SIG-M5 treated with dmso at 0.1 percent for 504 hours (cell line): ENCODE measurements around the gene NAB1.
"Not testable (repeated sequence)": the region's sequence is repeated elsewhere in the genome, so short reads cannot be mapped to it uniquely, and the experiment has no call there.

ENCODE experiments used
- DNase-seq: peaks from one replicate; lab custom pipeline; 2025; ENCODE audit not compliant: unreplicated experiment; lab: John Stamatoyannopoulos, UW

Gene NAB1, protein sequence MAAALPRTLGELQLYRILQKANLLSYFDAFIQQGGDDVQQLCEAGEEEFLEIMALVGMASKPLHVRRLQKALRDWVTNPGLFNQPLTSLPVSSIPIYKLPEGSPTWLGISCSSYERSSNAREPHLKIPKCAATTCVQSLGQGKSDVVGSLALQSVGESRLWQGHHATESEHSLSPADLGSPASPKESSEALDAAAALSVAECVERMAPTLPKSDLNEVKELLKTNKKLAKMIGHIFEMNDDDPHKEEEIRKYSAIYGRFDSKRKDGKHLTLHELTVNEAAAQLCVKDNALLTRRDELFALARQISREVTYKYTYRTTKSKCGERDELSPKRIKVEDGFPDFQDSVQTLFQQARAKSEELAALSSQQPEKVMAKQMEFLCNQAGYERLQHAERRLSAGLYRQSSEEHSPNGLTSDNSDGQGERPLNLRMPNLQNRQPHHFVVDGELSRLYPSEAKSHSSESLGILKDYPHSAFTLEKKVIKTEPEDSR

DNA sequence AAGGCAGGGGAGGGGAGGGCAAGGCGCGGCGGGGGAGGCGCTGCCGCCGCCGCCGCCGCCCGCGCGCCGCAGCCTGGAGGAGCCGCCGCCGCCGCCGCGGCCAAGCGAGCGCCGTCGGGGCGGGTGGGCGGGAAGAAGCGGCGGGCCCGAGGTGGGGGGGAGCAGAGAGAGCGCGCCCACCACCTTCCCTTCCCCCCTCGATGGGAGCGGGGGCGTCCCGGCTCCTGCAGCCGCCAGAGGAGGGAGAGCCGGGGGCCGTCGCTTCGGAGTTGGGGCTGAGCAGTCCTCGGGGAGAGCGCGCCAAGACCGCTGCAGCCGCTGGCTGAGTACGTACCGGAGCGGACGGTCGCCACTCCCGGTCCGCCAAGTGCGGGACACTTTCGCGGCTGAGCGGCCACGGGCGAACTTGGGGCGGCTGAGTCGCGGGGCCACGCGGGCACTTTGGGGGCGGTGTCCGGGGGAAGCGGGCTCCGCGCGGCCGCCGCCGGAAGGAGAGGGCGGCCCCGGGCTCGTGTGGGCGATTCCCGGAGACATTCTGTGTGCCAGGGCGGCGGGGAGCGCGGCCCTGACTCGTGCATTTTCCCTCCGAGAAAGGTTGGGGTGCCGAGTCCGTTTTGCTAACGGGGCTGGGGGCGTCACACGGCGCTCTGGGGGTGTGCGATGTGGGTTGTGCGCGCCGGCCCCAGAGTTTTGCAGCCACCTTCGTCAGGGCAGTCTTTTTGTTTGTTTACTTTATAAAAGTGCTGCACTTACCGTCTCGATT lies at the start of gene NAB1:
Gene NAB1, plus strand, starts transcription at position 49 of the 763 bp plus-strand sequence. CDS start 10,094 bp downstream, outside the sequence.
- peak; percentile 44 for DNase-seq

DNA sequence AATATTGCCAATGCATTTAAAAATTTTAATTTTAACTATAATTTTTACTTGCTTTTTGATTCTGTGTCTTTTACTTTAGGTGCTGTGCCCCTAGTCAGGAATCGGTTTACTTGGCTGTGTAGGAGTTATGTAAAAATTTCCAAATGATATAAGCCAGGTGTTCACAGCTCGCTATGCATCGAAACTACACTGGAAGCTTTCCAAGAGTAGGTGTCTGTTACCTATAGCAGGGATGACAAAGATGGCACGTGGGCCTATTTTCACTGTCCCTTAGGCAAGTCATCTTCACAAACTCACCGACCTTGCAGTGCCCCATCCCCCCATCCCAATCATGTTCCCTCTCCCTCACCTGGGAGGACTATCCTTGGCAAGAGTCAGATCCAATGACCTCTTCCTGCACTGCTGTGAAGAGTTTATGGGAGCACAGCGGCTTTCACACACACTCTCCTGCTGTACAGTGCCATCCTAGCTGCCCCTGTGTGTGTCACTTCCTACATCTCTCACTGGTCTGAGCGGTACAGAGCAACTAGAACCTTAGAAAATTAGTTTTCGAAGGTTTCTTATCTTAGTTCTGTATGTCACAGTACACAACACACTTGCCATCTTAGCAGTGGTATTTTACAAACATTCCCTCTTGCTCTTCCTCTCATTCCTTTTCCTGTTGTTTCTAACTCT lies 49.2 kb upstream of the NAB1 start:
- DNase-seq, result no peak

DNA sequence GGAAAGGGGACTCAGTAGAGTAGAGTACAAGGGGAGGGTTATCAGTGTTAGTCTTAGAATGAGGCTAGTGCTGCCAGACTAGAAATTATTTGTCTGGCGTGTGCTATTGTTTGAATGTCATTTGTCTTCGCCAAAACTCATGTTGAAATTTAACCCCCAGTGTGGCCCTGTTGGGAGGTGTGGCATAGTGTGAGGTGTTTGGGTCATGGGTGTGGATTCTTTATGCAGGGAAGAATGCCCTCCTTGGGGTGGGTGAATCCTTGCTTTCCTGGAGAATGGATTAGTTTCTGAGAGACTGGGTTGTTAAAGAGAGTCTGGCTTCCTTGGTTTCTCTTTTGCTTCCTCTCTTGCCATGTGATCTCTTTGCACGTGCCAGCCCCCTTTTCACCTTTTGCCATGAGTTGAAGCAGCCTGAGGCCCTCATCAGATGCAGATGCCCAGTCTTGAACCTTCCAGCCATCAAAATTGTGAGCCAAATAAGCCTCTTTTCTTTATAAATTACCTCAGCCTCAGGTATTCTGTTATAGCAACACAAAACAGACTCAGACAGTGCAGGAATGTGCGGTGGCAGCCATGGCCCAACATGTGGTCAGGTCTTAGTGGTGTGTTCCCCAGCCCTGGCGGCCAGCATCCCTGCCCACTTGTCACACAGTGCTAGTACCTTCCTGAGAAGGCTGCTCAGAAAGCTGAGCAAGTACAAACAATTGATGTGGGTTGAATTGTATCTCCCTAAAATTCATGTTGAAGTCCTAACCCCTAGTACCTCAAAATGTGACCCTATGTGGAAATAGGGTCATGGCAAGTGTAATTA lies 48.4 kb upstream of the NAB1 start:
- DNase-seq, result no peak

DNA sequence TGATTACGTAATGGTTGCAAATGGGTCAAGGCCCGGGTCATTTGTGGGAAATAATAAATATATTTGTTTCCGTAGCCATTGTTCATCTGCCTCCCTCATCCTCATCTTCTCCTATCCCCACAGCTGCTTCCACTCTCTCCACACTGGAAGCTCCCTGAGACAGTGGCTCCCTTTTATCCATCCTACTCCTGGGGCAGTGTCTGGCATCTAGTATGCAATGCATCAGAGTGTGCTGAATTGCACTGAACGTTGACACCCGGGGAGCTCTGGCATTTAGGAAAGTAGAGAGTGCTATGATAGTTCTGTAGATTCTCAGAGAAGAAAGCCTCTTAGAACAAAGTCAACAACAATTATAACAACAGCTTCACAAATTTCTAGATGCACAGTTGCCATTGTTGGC lies 45.5 kb upstream of the NAB1 start:
- no peak for DNase-seq

DNA sequence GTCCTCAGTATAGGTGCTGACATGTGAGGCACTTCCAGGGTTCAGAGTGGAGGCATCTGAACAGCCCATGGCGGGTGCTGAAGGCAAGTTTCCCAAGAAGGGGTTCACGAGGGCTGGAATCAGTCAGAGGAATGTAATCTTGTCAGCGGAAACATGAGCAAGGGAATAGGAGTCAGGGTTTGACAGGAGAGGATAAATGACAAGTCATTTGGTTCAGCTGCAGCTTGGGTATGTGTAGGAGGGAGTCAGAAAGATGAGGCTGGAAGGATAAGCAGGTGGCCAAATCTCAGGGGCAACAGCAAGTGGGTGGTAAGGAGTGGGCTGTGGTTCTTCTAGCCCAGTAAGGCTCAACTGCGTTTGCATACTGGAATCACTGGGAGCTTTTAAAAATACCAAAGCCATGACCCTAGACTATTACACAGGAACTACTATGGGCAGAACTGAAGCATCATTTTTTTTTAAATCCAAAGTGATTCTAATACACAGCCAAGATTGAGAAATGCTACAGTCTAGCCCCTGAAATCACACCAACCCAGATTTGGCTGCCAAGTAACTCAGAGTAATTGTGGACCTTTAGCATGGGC lies 41.8 kb upstream of the NAB1 start:
- no peak for DNase-seq

DNA sequence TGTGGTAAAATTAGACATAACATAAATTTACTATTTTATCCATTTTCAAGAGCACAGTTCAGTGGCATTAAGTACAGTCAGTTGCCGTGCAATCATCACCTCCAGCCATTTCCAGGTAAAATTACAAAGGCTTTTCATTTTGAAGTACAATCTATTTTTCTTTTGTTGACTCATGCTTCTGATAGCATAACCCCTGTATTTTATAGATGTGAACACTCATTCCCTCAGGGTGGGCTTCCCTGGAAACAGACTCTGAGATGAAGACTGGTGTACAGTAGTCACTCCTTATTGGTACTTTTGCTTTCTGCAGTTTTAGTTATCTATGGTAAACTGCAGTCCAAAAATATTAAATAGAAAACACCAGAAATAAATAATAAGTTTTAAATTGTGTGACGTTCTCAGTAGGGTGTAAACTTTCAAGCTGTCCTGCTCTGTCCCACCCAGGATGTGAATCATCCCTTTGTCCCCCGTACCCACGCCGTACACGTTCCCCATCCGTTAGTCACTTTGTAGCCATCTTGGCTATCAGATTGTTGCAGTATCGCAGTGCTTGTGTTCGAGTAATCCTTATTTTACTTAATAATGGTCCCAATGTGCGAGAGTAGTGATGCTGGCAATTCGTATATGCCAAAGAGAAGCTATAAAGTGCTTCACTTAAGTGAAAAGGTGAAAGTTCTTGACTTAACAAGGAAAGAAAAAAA lies 41.1 kb upstream of the NAB1 start:
- DNase-seq, result no peak

DNA sequence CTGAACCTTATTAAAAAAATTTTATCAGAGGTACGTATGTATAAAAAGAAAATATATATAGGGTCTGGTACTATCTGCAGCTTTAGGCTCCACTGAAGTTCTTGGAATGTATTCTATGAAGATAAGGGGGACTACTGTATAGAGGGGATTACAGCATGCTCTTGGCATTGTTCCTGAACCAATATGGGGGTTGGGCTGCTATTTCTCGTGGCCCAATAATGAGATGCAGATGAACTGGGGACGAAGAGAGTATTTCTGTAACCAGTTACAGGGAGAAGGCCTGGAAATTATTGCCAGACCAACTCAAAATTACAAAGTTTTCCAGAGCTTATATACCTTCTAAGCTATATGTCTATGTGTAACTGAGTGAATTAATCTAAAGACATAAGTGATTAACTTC lies 40.0 kb upstream of the NAB1 start:
- not testable (repeated sequence) for DNase-seq

DNA sequence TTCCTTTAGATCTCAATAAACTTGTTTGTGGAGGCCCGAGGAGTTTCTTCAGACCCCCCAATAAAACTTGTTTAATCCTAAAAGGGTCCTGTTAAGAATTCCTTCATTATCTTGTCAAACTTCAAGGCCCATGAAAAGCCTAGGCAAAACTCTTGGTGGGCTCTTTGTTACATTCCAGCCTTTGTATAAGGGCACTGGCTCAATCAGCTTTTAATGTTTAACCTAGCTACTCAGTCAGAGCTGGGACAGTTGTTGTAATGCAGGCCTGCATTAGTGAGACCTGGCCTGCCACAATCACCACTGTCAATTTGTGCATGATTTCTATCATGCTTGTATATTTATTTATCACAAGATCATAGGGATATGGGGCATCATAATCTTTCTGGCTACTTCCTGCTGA lies 39.5 kb upstream of the NAB1 start:
- not testable (repeated sequence) for DNase-seq

DNA sequence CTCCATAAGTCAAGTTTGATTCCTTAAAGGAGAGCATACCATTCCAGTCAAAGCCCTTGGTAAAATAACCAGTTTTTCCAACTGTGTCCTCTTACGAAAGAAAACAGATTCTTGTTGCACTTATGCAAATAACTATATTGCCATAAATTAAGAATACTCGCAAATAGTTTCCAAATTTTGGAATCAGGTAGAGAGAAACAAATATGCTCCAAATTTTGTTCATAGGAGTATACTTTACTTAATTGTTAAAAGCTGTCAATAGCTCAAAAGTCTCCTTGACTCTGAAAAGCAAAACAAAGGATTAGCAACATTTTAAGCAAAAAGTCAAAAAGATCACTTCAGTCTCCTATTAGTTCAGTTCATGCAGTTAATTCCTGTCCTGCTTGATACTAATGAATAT lies 38.4 kb upstream of the NAB1 start:
- DNase-seq, result not testable (repeated sequence)

DNA sequence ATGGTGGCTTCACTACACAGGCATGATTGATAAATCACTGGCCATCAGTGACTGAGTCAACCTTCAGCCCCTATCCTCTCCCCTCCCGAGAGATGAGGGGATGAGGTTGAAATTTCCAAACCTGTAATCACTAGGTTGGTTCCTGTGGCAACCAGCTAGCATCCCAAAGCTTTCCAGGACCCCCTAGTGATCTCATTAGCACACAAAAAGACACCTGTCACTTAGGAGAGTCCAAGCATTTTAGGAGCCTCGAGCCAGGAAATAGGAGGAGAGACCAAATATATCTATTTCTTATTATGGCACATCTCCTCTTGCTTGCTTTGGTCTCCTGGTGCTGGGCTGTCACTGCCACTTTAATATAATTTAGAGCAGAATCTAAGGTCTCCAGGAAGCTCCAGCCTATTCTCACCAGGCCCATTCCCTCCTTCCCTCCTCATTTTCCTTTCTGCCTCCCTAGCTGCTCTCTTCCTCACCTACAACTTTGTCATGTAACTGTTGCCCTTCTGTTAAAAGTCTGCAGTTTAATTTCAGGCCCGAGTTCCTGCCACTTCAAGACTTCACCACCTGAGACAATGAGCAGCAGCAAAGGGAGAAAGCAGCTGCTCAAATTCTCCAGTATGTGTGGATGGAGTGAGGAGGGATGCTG lies 33.2 kb upstream of the NAB1 start:
- DNase-seq, result no peak

DNA sequence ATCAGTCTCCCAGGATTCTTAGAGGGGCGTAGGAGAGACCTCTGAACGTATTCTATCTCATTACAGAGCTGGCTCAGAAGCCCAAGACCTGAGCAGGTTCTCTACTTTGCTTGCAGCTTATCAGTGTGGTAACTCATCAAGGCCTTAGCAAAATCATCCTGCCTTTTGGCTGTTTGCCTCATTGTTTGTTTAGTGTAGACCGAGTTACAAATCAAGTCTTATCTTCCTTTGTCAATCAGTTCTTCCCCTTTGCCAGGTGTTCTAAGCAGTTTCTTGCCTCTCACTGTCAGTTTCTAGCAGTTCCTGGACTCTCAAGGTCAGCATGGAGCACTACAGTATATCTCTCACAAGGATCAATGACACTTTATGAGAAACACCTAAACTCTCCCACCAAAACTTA lies 30.9 kb upstream of the NAB1 start:
- DNase-seq, result no peak

DNA sequence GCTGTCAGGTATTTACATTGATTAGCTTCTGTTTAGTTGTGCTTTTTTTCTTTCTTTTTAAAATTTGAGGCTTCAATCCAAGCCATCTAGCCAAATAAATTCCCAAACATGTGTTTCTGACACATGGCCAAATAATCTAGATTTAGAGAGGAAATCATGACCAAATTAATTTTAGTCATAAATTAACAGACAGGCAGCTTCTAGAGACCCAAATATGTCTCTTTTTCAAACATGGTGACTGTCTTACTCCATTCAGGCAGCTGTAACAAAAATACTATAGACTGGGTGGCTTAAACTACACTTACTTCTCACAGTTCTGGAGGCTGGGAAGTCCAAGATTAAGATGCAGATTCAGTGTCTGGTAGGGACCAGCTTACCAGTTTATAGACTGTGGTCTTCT lies 23.2 kb upstream of the NAB1 start:
- no peak for DNase-seq

DNA sequence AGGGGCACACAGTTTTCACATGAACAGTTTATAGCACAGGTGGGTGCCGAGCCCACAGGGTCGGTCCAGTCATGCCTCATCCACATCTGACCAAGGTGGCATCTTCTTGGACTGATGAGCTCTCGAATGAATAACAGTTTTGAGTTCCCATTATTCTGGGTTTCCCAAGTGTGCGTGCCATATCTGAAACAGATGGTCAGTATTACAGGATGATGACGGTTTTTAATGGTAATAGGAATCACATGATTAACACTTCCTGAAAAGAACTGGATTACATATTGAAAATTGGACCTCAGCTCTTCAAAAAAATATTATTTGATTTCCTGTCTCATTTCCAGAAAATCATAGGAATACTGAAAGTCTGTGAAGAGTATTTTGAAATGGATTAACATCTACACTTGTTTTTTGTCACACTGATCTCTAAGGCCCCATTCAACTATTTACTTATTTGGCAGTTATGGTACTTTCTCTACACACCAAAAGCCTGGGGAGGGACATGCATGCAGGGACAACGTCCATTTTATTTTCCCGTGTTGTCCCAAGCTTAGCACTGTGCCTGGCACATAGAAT lies 22.2 kb upstream of the NAB1 start:
- DNase-seq, result no peak

DNA sequence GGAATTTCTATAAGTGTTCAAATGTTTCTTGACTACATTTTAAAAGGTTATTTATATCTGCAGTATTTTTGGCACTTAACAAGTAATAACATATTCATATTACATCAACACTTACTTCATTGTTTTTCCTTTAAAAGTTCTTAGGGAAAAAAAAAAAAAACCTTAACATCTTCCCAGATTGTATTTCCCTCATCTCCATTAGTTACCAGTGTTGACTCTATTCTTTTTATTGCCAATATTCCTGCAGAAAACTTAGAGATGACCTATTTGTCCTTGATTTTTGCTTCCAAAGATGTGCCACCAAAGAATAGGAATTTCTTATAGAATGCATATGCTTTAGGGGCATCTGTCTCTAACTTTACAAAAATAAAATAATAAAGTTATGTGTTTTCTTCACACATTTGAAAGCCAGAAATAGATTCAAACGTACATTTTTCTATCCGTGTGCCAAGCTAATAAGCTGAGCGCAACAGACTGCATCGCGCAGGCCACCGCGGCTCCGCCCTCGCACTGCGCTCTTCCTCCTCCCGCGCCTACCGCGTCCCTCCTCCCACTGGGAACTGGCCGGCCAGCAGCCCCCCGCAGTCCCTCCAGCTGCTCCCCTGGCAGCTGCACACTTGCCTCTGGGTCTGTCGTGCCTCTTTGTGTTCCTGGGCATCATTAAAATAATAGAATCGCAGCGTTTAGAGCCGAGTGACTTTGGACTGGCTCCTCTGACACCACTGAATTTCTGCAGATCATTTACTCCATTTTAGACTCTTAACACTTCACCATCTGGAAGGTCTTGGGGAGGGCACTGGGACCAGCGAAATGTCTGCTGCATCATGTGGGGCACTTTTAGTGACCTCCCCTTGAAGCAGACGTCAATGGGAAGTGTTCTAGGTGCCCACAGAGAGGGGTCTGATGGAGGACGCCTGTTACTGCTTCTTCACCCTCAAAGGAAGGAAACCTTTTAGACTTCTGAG lies 21.2 kb upstream of the NAB1 start:
- no peak for DNase-seq

DNA sequence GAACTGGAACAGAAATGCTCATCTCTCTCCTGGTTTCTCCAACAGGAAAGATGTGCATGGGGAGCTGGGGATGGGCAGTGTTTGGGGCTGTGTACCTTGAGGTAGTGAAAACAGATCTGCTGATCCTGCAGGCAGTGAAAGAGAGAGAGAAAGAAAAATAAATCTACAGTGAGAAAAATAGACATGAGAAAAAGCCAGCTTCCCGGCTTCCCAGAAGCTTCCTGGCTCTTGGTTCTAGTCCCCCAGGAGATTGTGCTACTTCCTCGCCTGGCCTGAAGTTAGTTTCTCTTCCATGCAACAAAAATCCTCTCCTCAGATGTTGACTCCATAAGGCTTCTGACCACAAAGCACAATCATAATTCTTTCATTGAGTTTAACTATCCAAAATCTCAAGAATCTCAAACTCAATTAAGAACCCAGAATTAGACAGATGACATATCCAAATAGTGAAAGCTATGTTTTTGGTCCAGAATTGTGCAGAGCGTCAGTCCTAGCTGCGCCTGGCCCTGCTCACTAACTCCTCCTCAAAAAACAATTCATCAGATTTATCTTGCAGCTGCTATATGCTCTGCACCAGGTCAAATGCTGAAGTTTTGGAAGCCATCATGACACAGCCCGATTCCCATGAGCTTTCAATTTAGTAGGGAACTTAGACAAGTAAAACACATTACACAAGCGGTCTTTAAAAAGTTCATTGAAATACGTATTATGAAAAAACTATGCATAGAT lies 20.1 kb upstream of the NAB1 start:
- DNase-seq, result no peak

DNA sequence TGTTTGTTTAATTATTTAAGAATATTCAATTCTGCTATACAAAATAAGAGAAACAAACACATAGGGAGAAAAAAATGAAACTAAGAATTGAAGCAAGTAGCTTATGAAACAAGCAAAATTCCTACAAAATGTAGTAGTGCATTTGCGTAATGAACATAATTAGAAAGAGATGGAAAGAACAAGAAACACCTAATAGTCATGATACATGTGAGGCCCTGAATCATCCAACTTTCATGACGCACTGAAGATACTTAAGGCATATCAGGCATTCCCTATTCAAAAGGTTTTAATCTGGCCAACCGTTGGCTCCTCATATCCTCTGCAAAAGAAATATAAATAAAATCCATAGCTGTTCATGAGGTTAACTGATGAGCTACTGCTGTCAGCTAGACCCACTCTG lies 14.5 kb upstream of the NAB1 start:
- no peak for DNase-seq

DNA sequence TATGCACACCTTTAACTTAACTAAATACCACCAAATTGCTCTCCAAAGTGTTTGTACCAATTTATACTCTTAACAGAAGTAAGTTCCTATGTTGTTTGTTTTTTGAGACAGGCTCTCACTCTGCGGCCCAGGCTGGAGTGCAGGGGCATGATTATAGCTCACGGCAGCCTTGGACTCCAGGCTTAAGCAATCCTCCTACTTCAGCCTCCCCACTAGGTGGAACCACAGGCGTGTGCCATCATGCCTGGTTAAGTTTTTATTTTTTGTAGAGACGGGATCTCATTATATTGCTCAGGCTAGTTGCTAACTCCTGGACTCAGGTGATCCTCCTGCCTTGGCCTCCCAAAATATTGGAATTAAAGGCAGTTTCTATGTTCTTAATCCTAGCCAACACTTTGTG lies 13.1 kb upstream of the NAB1 start:
- DNase-seq, result no peak
